Neural cell (in vitro differentiated cells): ENCODE results near the gene ATF7IP2.
"Not testable (repeated sequence)": the region's sequence is repeated elsewhere in the genome, so short reads cannot be mapped to it uniquely, and the experiment has no call there.

Experiments used
- EZH2 ChIP-seq: fragments of 200-600, 300-800 bp; shearing (Covaris generic), sonication (generic); IDR thresholded peaks from 2 replicates; pipeline ENCODE4 v1.6.1; 2014; ENCODE audit warnings: antibody characterized with exemption, low read length, borderline replicate concordance, mild to moderate bottlenecking; ENCODE audit not compliant: insufficient read depth, poor library complexity, severe bottlenecking
- TF ChIP-seq, protein P1 (sequence below): fragments of 450-650 bp; IDR thresholded peaks from 2 replicates; pipeline ENCODE4 v1.5.1; 2014; ENCODE audit warnings: antibody characterized with exemption, mild to moderate bottlenecking, moderate library complexity; ENCODE audit not compliant: poor library complexity, severe bottlenecking

GRCh38 chr16:10362864-10363197 lies 23.0 kb upstream of the ATF7IP2 start:
- TF ChIP-seq EZH2, result not testable (repeated sequence)
- TF ChIP-seq, protein P1, sequence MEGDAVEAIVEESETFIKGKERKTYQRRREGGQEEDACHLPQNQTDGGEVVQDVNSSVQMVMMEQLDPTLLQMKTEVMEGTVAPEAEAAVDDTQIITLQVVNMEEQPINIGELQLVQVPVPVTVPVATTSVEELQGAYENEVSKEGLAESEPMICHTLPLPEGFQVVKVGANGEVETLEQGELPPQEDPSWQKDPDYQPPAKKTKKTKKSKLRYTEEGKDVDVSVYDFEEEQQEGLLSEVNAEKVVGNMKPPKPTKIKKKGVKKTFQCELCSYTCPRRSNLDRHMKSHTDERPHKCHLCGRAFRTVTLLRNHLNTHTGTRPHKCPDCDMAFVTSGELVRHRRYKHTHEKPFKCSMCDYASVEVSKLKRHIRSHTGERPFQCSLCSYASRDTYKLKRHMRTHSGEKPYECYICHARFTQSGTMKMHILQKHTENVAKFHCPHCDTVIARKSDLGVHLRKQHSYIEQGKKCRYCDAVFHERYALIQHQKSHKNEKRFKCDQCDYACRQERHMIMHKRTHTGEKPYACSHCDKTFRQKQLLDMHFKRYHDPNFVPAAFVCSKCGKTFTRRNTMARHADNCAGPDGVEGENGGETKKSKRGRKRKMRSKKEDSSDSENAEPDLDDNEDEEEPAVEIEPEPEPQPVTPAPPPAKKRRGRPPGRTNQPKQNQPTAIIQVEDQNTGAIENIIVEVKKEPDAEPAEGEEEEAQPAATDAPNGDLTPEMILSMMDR, result not testable (repeated sequence)
